ENCODE results near the gene SELENBP1. TPM values are rescaled to one million over a fixed set of nuclear protein-coding genes. Genes with fewer than 3 reads are reported as not detected.
A peak's percentile ranks its signal among the peaks of the same experiment; 100 is the strongest.

The SELENBP1 gene
- total RNA-seq, 3 donors from 2014 or later = 63.6 to 148 (median 123) TPM

DNA sequence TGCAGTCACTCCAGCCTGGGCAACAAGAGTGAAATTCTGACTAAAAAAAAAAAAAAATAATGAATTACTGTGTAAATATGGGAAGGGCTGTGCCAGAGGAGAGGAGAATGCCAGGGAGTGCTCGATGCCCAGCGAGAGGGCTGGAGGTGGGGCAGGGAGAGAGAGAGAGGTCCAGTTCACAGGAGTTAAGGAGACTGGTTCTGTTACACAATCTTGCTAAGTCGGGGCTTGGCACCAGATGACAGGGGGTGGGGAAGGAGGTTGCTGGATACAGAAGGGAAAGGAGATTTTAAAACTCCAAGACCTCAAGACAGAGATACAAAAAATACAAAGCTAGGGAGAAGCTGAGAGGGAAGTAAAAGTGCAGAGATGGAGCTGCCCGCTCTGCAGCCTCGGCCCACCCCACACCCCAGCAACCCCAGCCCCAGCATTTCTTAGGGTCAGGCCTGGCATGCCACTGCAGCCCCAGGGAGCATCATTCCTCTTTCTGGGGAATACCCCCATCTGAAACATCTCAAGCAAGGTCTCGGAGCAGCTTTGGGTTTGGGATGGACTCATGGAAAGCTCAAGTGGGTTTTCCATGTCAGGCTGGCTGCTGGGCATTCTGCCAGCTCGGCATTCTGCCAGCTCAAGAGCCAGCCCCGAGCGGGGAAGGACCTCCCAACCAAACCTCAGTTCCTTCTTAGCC, 991 bp downstream of the SELENBP1 start:
- H3K4me1 ChIP-seq = peaks cover 0 to 9% of the 10 kb centered on the region in 2 donors
- no peaks in the 10 kb centered on the region for H3K27me3 ChIP-seq
- peak; percentile 48 to 64 for DNase-seq (ENCODE audit: low spot score in 2 of 2)
- H3K9me3 ChIP-seq = no peaks in the 10 kb centered on the region
- TF ChIP-seq POLR2A (IDR thresholded peaks at IDR 0.05) (no peak), POLR2AphosphoS5 (IDR thresholded peaks at IDR 0.05) (no peak), CTCF (IDR thresholded peaks at IDR 0.05) (no peak)
- H3K4me3 ChIP-seq = peak overlapping the region; percentile 37 to 61 (median 52)
- H3K36me3 ChIP-seq = no peaks in the 10 kb centered on the region
- peak overlapping the region; percentile 73 to 81 for H3K27ac ChIP-seq
- intact Hi-C loops (cut with DNase I; ENCODE audit: low total_unique reads) = no loop called here

DNA sequence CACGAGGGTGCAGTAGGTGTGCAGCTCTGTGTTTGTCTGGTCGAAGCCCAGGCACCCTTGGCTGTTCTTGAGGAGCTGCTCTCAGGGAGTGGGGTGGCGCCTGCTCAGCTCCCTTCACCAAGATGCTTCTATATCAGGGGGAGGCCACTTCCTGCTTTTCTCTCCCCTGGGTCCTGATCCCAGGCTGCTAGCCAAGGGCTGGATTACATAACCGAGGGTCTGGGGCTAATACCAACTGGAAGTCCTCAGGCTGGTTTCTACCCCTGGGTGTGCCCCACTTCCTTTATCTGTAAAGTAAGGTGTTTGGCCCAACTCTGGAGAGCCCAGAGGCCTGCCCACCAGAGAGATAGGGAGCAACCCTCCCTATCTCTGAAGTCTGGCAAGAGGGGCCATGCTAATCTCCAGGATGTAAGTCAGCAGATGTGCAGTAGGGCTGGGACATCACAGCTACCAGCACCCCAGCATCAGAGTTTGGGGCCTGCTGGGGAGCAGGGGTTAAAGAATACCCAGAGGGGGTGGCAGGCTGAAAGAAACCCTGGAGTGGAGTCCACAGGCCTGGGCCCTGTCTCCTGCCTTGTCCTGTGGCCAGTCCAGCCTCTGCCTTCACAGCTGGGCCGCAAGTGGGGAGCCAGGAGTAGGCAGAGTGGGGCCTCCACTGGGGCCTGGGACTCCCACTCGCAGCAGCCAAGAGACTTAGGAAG, 2.1 kb downstream of the SELENBP1 start:
- intact Hi-C loops (cut with DNase I; ENCODE audit: low total_unique reads) = no loop called here
- DNase-seq (ENCODE audit: low spot score in 2 of 2) = no peak
- H3K4me3 ChIP-seq = no peak overlapping the region
- no peaks in the 10 kb centered on the region for H3K9me3 ChIP-seq
- TF ChIP-seq POLR2A (IDR thresholded peaks at IDR 0.05) = no peak
- no peak for TF ChIP-seq POLR2AphosphoS5 (IDR thresholded peaks at IDR 0.05)
- no peak for TF ChIP-seq CTCF (IDR thresholded peaks at IDR 0.05)
- H3K4me1 ChIP-seq = peaks cover 0 to 9% of the 10 kb centered on the region in 2 donors
- peak overlapping the region; percentile 73 for H3K27ac ChIP-seq
- no peaks in the 10 kb centered on the region for H3K27me3 ChIP-seq
- no peaks in the 10 kb centered on the region for H3K36me3 ChIP-seq

DNA sequence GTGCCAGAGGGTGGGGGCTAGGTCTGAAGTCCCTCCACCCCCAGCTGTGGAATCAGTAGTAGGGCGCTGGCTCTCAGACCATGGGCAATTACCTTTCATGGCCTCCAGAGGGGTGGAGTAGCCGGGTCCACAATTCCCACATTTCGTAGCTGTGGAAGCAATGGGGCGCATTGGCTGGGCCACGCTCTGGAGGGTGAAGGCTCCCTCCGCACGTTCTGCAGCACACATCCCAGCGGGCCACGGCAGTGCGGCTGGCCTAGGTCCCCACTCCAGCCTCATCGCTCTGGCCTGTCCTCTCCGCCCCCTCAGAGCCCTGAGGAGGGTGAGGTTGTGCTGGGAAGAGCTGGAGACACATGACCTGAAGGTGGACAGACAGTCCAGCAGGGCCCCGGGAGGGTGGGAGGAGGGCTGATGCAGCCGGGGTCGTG, 2.9 kb downstream of the SELENBP1 start:
- Histone ChIP-seq H3K4me1 (peaks cover 0 to 9% of the 10 kb centered on the region in 2 donors), H3K36me3 (no peaks in the 10 kb centered on the region), H3K27me3 (no peaks in the 10 kb centered on the region), H3K9me3 (no peaks in the 10 kb centered on the region), H3K4me3 (no peak overlapping the region), H3K27ac (peak overlapping the region in 1 of 2 donors; percentile 73)
- intact Hi-C loops (cut with DNase I; ENCODE audit: low total_unique reads) = no loop called here
- TF ChIP-seq POLR2AphosphoS5 (IDR thresholded peaks at IDR 0.05) (no peak), CTCF (IDR thresholded peaks at IDR 0.05) (no peak), POLR2A (IDR thresholded peaks at IDR 0.05) (no peak)
- DNase-seq (ENCODE audit: low spot score in 2 of 2) = no peak

GRCh38 chr1:151369302-151369610, 3.2 kb downstream of the SELENBP1 start:
- no peak for TF ChIP-seq CTCF (IDR thresholded peaks at IDR 0.05)
- TF ChIP-seq POLR2AphosphoS5 (IDR thresholded peaks at IDR 0.05) = no peak
- TF ChIP-seq POLR2A (IDR thresholded peaks at IDR 0.05) = no peak
- H3K36me3 ChIP-seq = no peaks in the 10 kb centered on the region

More at GRCh38 chr1:151369302-151369610, 3.2 kb downstream of the SELENBP1 start:
- no peaks in the 10 kb centered on the region for H3K9me3 ChIP-seq
- peaks cover 0 to 9% of the 10 kb centered on the region in 2 donors for H3K4me1 ChIP-seq
- H3K4me3 ChIP-seq = no peak overlapping the region
- H3K27ac ChIP-seq = peak overlapping the region in 1 of 2 donors; percentile 73
- DNase-seq (ENCODE audit: low spot score in 2 of 2) = no peak
- intact Hi-C loops (cut with DNase I; ENCODE audit: low total_unique reads) = no loop called here
- H3K27me3 ChIP-seq = no peaks in the 10 kb centered on the region
